Islet precursor cell (in vitro differentiated cells): ENCODE measurements around the gene TRIM31.

Source experiments
- DNase-seq: peaks from one replicate; pipeline ENCODE4 v3.0.0-alpha.2; 2018

TRIM31 gene

GRCh38 chr6:30113003-30113759 lies at the start of gene TRIM31:
Gene TRIM31 (minus strand): TSS chr6:30113090. CDS start chr6:30112805, 285 bp downstream.
- DNase-seq: no peak

GRCh38 chr6:30162265-30163089 lies 49.6 kb upstream of the TRIM31 start:
- DNase-seq: peak; percentile 17

GRCh38 chr6:30160785-30161531 lies 48.1 kb upstream of the TRIM31 start, which contains the start of gene TRIM10:
Gene TRIM10 (minus strand): TSS chr6:30161211. CDS start chr6:30160858, 353 bp downstream.
- DNase-seq: peak; percentile 29

GRCh38 chr6:30160008-30160784 lies 47.3 kb upstream of the TRIM31 start:
- DNase-seq: peak; percentile 43

- DNase-seq: peak; percentile 12
Observed at GRCh38 chr6:30158475-30159040, 45.7 kb upstream of the TRIM31 start.

- no peak for DNase-seq
Observed at GRCh38 chr6:30157999-30158398, 45.1 kb upstream of the TRIM31 start.

GRCh38 chr6:30157581-30157980 lies 44.7 kb upstream of the TRIM31 start:
- DNase-seq: no peak

- DNase-seq: peak; percentile 19
Observed at GRCh38 chr6:30156774-30157173, 43.9 kb upstream of the TRIM31 start.

- DNase-seq: no peak
Observed at GRCh38 chr6:30156262-30156599, 43.3 kb upstream of the TRIM31 start.

- peak; percentile 22 for DNase-seq
Observed at GRCh38 chr6:30155520-30156261, 42.8 kb upstream of the TRIM31 start.

- DNase-seq: peak; percentile 55
Observed at GRCh38 chr6:30154709-30155519, 42.0 kb upstream of the TRIM31 start.

GRCh38 chr6:30154061-30154460 lies 41.2 kb upstream of the TRIM31 start:
- peak; percentile 35 for DNase-seq

- peak; percentile 17 for DNase-seq
Observed at GRCh38 chr6:30152910-30153610, 40.2 kb upstream of the TRIM31 start.

- no peak for DNase-seq
Observed at GRCh38 chr6:30152016-30152673, 39.3 kb upstream of the TRIM31 start.

GRCh38 chr6:30151580-30151979 lies 38.7 kb upstream of the TRIM31 start:
- DNase-seq: no peak

- DNase-seq: peak; percentile 26
Observed at GRCh38 chr6:30150671-30151395, 37.9 kb upstream of the TRIM31 start.

GRCh38 chr6:30149858-30150550 lies 37.1 kb upstream of the TRIM31 start:
- peak; percentile 35 for DNase-seq

GRCh38 chr6:30149234-30149633 lies 36.3 kb upstream of the TRIM31 start:
- DNase-seq: no peak
